K562 (cell line): ENCODE data around the gene KCND3. TPM values are rescaled to one million over a fixed set of nuclear protein-coding genes. Genes with fewer than 3 reads are reported as not detected.

Experiments used
- ATAC-seq: fragments of 200-7000 bp; cut with Tn5 transposase; 3 replicates; pipeline ENCODE4 v1.9.1; 2020; ENCODE audit warnings: moderate library complexity
- BruUV-seq: library from RNA; stranded (reverse); fragments of 400-500 nt; replicated peaks from 2 replicates; lab custom pipeline; 2021; lab: Mats Ljungman, UMichigan
- CTCF ChIA-PET: fragments of 300-600 bp; formaldehyde crosslinking; extraction: SDS; loops from one replicate; lab custom pipeline; 2021; ENCODE audit warnings: low intra/inter-chr PET ratio; lab: Yijun Ruan, JAX
- POLR2A ChIA-PET: fragments of 300-600, 350-650 bp; sonication (Branson Sonifier 250); formaldehyde crosslinking; extraction: SDS; loops from one replicate; lab custom pipeline; 2021; ENCODE audit warnings: antibody characterized with exemption, inconsistent platforms; lab: Yijun Ruan, JAX
- DNase-seq, 4 experiments: peaks; one replicate each; pipeline versions ENCODE4 v3.0.0 to v3.0.0-alpha.2; 2011 to 2018; ENCODE audit warnings: low spot score in 3 of 4, mixed read lengths in 3 of 4; ENCODE audit errors: extremely low read depth in 1 of 4
- FAIRE-seq: peaks from 2 replicates; lab custom pipeline; 2011; peaks lifted over from hg19 to GRCh38; lab: Jason Lieb, UNC
- H2AFZ ChIP-seq: 2 replicates; pipeline ENCODE4 v1.6.0; 2011; ENCODE audit warnings: low read depth, low read length, control low read depth, inconsistent platforms
- H3K27ac ChIP-seq: fragments of 200-600 bp; 3 replicates; pipeline ENCODE4 v1.8.0; 2011; ENCODE audit warnings: low read depth, mild to moderate bottlenecking, control low read depth, inconsistent platforms, low read length, moderate library complexity, mixed read lengths; ENCODE audit errors: extremely low read depth
- H3K27me3 ChIP-seq, 2 experiments: fragments of 300-600 bp in 1 of 2; 2 replicates in 1 of 2; 3 replicates in 1 of 2; pipeline versions ENCODE4 v1.6.0 to v1.8.0; 2011; ENCODE audit warnings: inconsistent platforms in 2 of 2, low read length in 2 of 2, mild to moderate bottlenecking in 1 of 2, mixed read lengths in 1 of 2, moderate library complexity in 1 of 2; ENCODE audit not compliant: control insufficient read depth in 2 of 2, insufficient read depth in 2 of 2
- H3K36me3 ChIP-seq: fragments of 300-600 bp; 3 replicates; pipeline ENCODE4 v1.8.0; 2011; ENCODE audit warnings: mild to moderate bottlenecking, low read length, inconsistent platforms; ENCODE audit not compliant: control insufficient read depth, insufficient read depth
- H3K4me1 ChIP-seq, 2 experiments: fragments of 200-600 bp in 1 of 2; replicated peaks in 1 of 2; 2 replicates in 1 of 2; 3 replicates in 1 of 2; pipeline versions ENCODE4 v1.5.1 to v1.8.0; 2011; ENCODE audit warnings: inconsistent platforms in 2 of 2, low read length in 2 of 2, mild to moderate bottlenecking in 1 of 2, mixed read lengths in 1 of 2, moderate library complexity in 1 of 2; ENCODE audit not compliant: control insufficient read depth in 2 of 2, insufficient read depth in 2 of 2
- H3K4me2 ChIP-seq: 2 replicates; pipeline ENCODE4 v1.6.1; 2011; ENCODE audit warnings: low read length, control low read depth, inconsistent platforms, mixed read lengths; ENCODE audit not compliant: insufficient read depth
- H3K4me3 ChIP-seq: fragments of 200-600 bp; sonication (generic), shearing (Covaris generic); 2 replicates; pipeline ENCODE4 v1.5.1; 2016; ENCODE audit warnings: control low read depth, inconsistent platforms
- H3K79me2 ChIP-seq: fragments of 200-600 bp; 3 replicates; pipeline ENCODE4 v1.8.0; 2011; ENCODE audit warnings: low read length, inconsistent platforms; ENCODE audit not compliant: control insufficient read depth, insufficient read depth
- H3K9ac ChIP-seq, 2 experiments: 2 replicates each; pipeline versions ENCODE4 v1.6.0 to v1.6.1; 2011; ENCODE audit warnings: low read depth in 2 of 2, low read length in 2 of 2, control low read depth in 1 of 2, inconsistent platforms in 1 of 2, mild to moderate bottlenecking in 1 of 2, mixed read lengths in 1 of 2; ENCODE audit not compliant: insufficient read depth in 1 of 2
- H3K9me1 ChIP-seq: one replicate; pipeline ENCODE4 v1.6.0; 2011; ENCODE audit warnings: inconsistent platforms, mild to moderate bottlenecking, low read length, moderate library complexity; ENCODE audit not compliant: control insufficient read depth, insufficient read depth
- H3K9me3 ChIP-seq: replicated peaks from 2 replicates; pipeline ENCODE4 v1.5.1; 2011; ENCODE audit warnings: low read depth, low read length, inconsistent platforms; ENCODE audit not compliant: control insufficient read depth, insufficient read depth
- H4K20me1 ChIP-seq: replicated peaks from 2 replicates; pipeline ENCODE4 v1.6.1; 2011; ENCODE audit warnings: low read length, inconsistent platforms, mixed read lengths; ENCODE audit not compliant: control insufficient read depth, insufficient read depth
- ARID3B ChIP-seq: fragments of 250-450 bp; sonication (Bioruptor Pico); IDR thresholded peaks from 2 replicates; pipeline ENCODE4 v1.4.0; 2020; ENCODE audit warnings: borderline replicate concordance
- CCNT2 ChIP-seq: IDR thresholded peaks from 2 replicates; pipeline ENCODE4 v1.6.1; 2011; ENCODE audit warnings: borderline replicate concordance, low read depth, mild to moderate bottlenecking, moderate library complexity, mixed read lengths, low read length; ENCODE audit not compliant: insufficient read length; ENCODE audit errors: extremely low read depth
- JUND ChIP-seq, 2 experiments: IDR thresholded peaks; 2 replicates in 1 of 2; 3 replicates in 1 of 2; pipeline ENCODE4 v1.6.1; 2011; ENCODE audit warnings: borderline replicate concordance in 2 of 2, low read depth in 2 of 2, low read length in 2 of 2, improper control_type of control experiment in 1 of 2, missing biosample characterization in 1 of 2, missing genetic modification characterization in 1 of 2, missing genetic modification reagents in 1 of 2
- POLR2AphosphoS5 ChIP-seq: IDR thresholded peaks from 2 replicates; pipeline ENCODE4 v1.6.1; 2011; ENCODE audit warnings: mild to moderate bottlenecking, low read depth, low read length, moderate library complexity; ENCODE audit not compliant: control insufficient read depth, insufficient read depth
- SIRT6 ChIP-seq: IDR thresholded peaks from one replicate; pipeline ENCODE4 v1.6.1; 2012; ENCODE audit warnings: low read depth, mild to moderate bottlenecking, control low read depth, inconsistent platforms, low read length, moderate library complexity
- SMARCA4 ChIP-seq: fragments of 450-650 bp; IDR thresholded peaks from 2 replicates; pipeline ENCODE4 v1.6.1; 2016
- SOX6 ChIP-seq: fragments of 450-650 bp; IDR thresholded peaks from 2 replicates; pipeline ENCODE4 v1.6.1; 2014; ENCODE audit warnings: mild to moderate bottlenecking
- ZNF197 ChIP-seq: fragments of 200-800 bp; sonication (Bioruptor generic); IDR thresholded peaks from 2 replicates; pipeline ENCODE4 v1.6.1; 2016; ENCODE audit warnings: low read depth, missing genetic modification characterization, missing compliant biosample characterization
- ZNF76 ChIP-seq: fragments of 250-450 bp; sonication (Bioruptor Pico); IDR thresholded peaks from 2 replicates; pipeline ENCODE4 v1.4.0; 2020; ENCODE audit warnings: mild to moderate bottlenecking, moderate library complexity, borderline replicate concordance
- WGBS: fragments of 100-300 bp; shearing (Covaris generic); methylation state at CpG from one replicate; pipeline ENCODE4 v1.1.6; 2016; ENCODE audit warnings: low coverage, mixed read lengths; ENCODE audit not compliant: insufficient coverage; ENCODE audit errors: missing lambda C conversion rate; 5-methylcytosine and 5-hydroxymethylcytosine counted together
- in situ Hi-C: fragments of 300-500 bp; cut with MboI; formaldehyde crosslinking; loops from 4 replicates; pipeline ENCODE4 v1.15.0; 2018; ENCODE audit warnings: inconsistent platforms, mixed read lengths
- intact Hi-C: fragments of 100-400 bp; cut with micrococcal nuclease; formaldehyde crosslinking; loops from 2 replicates; pipeline ENCODE4 v1.14.2; 2022
- polyA plus RNA-seq, 8 experiments: library from polyadenylated mRNA; depleted of rRNA in 4 of 8; stranded (reverse) in 5 of 8; unstranded in 3 of 8; fragments of >200 nt; fragmentation: Nextera tagmentation in 2 of 8; fragmentation: Illumina TruSeq in 1 of 8; extraction: Ambion mirVana in 2 of 8; extraction: Trizol in 1 of 8; gene quantifications; 2 replicates each; pipeline versions ENCODE4 v1.2.1 to v1.2.3, GENCODE V29; 2011 to 2014; ENCODE audit warnings: inconsistent platforms in 1 of 8, missing spikeins in 1 of 8
- total RNA-seq, 7 experiments: library from RNA; depleted of rRNA in 6 of 7; stranded (reverse); fragments of >200 nt in 6 of 7; fragmentation: Illumina TruSeq in 2 of 7; extraction: Trizol in 2 of 7; gene quantifications; 2 replicates each; pipeline versions ENCODE4 v1.2.1 to v1.2.3, GENCODE V29; 2011 to 2021; ENCODE audit warnings: low replicate concordance in 1 of 7
- TF ChIP-seq, protein P1 (sequence below): sonication (generic); formaldehyde crosslinking; IDR thresholded peaks from 2 replicates; pipeline ENCODE4 v1.4.0; 2020; ENCODE audit warnings: mild to moderate bottlenecking, missing genetic modification reagents
- TF ChIP-seq, protein P2 (sequence below): fragments of 250-450 bp; sonication (Bioruptor Pico); IDR thresholded peaks from 2 replicates; pipeline ENCODE4 v1.4.0; 2020; ENCODE audit warnings: mild to moderate bottlenecking, moderate library complexity

The KCND3 gene
- total and polyA plus RNA-seq, 9 of the 15 experiments (the other 6 are each of a cell fraction or from before 2014, with no cell fraction given) = not detected

GRCh38 chr1:111959436-111959835 lies 30.0 kb downstream of the KCND3 start (continued):
- TF ChIP-seq ZNF197 (CRISPR knock-in tag) = no peak
- TF ChIP-seq, protein P1, sequence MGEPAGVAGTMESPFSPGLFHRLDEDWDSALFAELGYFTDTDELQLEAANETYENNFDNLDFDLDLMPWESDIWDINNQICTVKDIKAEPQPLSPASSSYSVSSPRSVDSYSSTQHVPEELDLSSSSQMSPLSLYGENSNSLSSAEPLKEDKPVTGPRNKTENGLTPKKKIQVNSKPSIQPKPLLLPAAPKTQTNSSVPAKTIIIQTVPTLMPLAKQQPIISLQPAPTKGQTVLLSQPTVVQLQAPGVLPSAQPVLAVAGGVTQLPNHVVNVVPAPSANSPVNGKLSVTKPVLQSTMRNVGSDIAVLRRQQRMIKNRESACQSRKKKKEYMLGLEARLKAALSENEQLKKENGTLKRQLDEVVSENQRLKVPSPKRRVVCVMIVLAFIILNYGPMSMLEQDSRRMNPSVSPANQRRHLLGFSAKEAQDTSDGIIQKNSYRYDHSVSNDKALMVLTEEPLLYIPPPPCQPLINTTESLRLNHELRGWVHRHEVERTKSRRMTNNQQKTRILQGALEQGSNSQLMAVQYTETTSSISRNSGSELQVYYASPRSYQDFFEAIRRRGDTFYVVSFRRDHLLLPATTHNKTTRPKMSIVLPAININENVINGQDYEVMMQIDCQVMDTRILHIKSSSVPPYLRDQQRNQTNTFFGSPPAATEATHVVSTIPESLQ (CRISPR knock-in tag) = no peak
- TF ChIP-seq, all 486 proteins: peak for 3

DNA sequence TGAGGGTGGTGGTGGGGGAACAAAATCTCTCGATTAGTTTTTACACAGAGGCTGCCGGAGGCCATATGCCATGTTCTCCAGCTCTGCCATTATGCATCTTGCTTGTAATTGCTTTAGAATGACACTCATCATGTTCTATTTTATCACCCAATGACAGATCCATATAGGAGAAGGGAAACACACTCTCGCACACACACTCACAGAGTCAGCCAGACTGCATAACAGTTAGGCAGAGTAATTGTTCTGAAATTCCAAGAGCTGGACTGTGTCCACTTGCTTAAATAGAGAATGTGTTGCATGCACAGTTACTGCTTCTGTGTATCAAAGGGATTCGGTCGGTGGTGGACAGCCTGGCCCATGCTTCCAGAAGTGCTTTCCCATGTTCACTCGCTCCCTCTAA lies 30.6 kb downstream of the KCND3 start:
- Histone ChIP-seq H3K27ac (no peak overlapping the region), H3K36me3 (no peaks in the 10 kb centered on the region), H3K9ac (no peak overlapping the region), H3K9me1 (no peaks in the 10 kb centered on the region), H3K4me2 (no peak overlapping the region), H3K4me1 (no peaks in the 10 kb centered on the region), H3K9me3 (no peaks in the 10 kb centered on the region), H3K27me3 (peaks cover 17 to 47% of the 10 kb centered on the region in 2 experiments; a peak in 4 of 5 replicates), H4K20me1 (no peaks in the 10 kb centered on the region; the same call in 1 of the 2 replicates), H3K4me3 (no peak overlapping the region), H2AFZ (no peak overlapping the region), H3K79me2 (no peaks in the 10 kb centered on the region)
- 2% methylated on average over 6 of the region's 6 CpGs for WGBS
- intact Hi-C loops (no loop called here), in situ Hi-C loops (no loop called here)
- ATAC-seq (no peak), DNase-seq (no peak), FAIRE-seq (no peak)
- BruUV-seq = no TSS peak
- CTCF ChIA-PET = no interaction called here
- POLR2A ChIA-PET = interaction anchor here (1.0 to 1.4 kb wide), 4 partner anchors 11 to 37 kb away, joined by 3 to 4 read pairs (median 4); no protein-coding TSS in a partner anchor
- TF ChIP-seq JUND (IDR thresholded peaks at IDR 0.05; ENCODE audit: borderline replicate concordance, low read depth, low read length) = no peak
- TF ChIP-seq JUND (tag; IDR thresholded peaks at IDR 0.05; ENCODE audit: borderline replicate concordance, low read depth, low read length) = no peak
- TF ChIP-seq, protein P2, sequence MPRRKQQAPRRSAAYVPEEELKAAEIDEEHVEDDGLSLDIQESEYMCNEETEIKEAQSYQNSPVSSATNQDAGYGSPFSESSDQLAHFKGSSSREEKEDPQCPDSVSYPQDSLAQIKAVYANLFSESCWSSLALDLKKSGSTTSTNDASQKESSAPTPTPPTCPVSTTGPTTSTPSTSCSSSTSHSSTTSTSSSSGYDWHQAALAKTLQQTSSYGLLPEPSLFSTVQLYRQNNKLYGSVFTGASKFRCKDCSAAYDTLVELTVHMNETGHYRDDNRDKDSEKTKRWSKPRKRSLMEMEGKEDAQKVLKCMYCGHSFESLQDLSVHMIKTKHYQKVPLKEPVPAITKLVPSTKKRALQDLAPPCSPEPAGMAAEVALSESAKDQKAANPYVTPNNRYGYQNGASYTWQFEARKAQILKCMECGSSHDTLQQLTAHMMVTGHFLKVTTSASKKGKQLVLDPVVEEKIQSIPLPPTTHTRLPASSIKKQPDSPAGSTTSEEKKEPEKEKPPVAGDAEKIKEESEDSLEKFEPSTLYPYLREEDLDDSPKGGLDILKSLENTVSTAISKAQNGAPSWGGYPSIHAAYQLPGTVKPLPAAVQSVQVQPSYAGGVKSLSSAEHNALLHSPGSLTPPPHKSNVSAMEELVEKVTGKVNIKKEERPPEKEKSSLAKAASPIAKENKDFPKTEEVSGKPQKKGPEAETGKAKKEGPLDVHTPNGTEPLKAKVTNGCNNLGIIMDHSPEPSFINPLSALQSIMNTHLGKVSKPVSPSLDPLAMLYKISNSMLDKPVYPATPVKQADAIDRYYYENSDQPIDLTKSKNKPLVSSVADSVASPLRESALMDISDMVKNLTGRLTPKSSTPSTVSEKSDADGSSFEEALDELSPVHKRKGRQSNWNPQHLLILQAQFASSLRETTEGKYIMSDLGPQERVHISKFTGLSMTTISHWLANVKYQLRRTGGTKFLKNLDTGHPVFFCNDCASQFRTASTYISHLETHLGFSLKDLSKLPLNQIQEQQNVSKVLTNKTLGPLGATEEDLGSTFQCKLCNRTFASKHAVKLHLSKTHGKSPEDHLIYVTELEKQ (CRISPR knock-in tag) = no peak
- TF ChIP-seq SOX6 = no peak
- TF ChIP-seq POLR2AphosphoS5 = no peak
- TF ChIP-seq ARID3B = no peak
- TF ChIP-seq SMARCA4 = no peak
- no peak for TF ChIP-seq CCNT2
- TF ChIP-seq ZNF76 = no peak
- TF ChIP-seq SIRT6 = no peak
